Fibroblast of villous mesenchyme (primary cell): ENCODE results near the gene VCAN. TPM values are rescaled to one million over a fixed set of nuclear protein-coding genes. Genes with fewer than 3 reads are reported as not detected.

Experiments used
- DNase-seq: peaks from one replicate; pipeline ENCODE4 v3.0.0-alpha.2; 2010; ENCODE audit warnings: low read depth
- H3K4me3 ChIP-seq: 2 replicates; pipeline ENCODE4 v1.5.1; 2011; ENCODE audit warnings: low read depth, mild to moderate bottlenecking, low read length
- CTCF ChIP-seq: IDR thresholded peaks from 2 replicates; pipeline ENCODE4 v1.5.1; 2012; ENCODE audit warnings: low read depth, mild to moderate bottlenecking, low read length; ENCODE audit not compliant: insufficient read depth
- total RNA-seq: library from RNA; depleted of rRNA; stranded (reverse); fragments of >200 nt; gene quantifications from 2 replicates; pipeline ENCODE4 v1.2.3, GENCODE V29; 2012

Gene VCAN
- total RNA-seq, 1 donor: 490 TPM

- TF ChIP-seq CTCF: no peak
- DNase-seq: no peak
These were observed 53.4 kb downstream of the VCAN start for GRCh38 chr5:83524991-83525390.

GRCh38 chr5:83526289-83526688 lies 54.7 kb downstream of the VCAN start:
- no peak for TF ChIP-seq CTCF
- no peak overlapping the region for H3K4me3 ChIP-seq
- DNase-seq: no peak

More at GRCh38 chr5:83524991-83525390, 53.4 kb downstream of the VCAN start:
- no peak overlapping the region for H3K4me3 ChIP-seq

- TF ChIP-seq CTCF: no peak
- DNase-seq: no peak
- no peak overlapping the region for H3K4me3 ChIP-seq
These were observed 55.7 kb downstream of the VCAN start for GRCh38 chr5:83527221-83527620.

- no peak for TF ChIP-seq CTCF
- DNase-seq: no peak
- no peak overlapping the region for H3K4me3 ChIP-seq
These were observed 56.3 kb downstream of the VCAN start for GRCh38 chr5:83527722-83528438.

- TF ChIP-seq CTCF: no peak
- no peak for DNase-seq
These were observed 56.9 kb downstream of the VCAN start for GRCh38 chr5:83528439-83528769.

GRCh38 chr5:83530193-83530592 lies 58.6 kb downstream of the VCAN start:
- TF ChIP-seq CTCF: no peak
- no peak overlapping the region for H3K4me3 ChIP-seq
- no peak for DNase-seq

More at GRCh38 chr5:83528439-83528769, 56.9 kb downstream of the VCAN start:
- H3K4me3 ChIP-seq: no peak overlapping the region

- no peak for TF ChIP-seq CTCF
- peak; percentile 54 for DNase-seq
These were observed 60.1 kb downstream of the VCAN start for GRCh38 chr5:83531661-83532060.

More at GRCh38 chr5:83531661-83532060, 60.1 kb downstream of the VCAN start:
- no peak overlapping the region for H3K4me3 ChIP-seq
